Endothelial cell (in vitro differentiated cells): ENCODE measurements around the gene PPP1R12C. TPM values are rescaled to one million over a fixed set of nuclear protein-coding genes. Genes with fewer than 3 reads are reported as not detected.
A peak's percentile ranks its signal among the peaks of the same experiment; 100 is the strongest.

Source experiments
- DNase-seq: peaks from one replicate; pipeline ENCODE4 v3.0.0; 2021; ENCODE audit warnings: low spot score
- H3K27ac Mint-ChIP-seq: one replicate; pipeline ENCODE4 v1.8.0; 2021; ENCODE audit warnings: mixed read lengths, inconsistent platforms; ENCODE audit not compliant: unreplicated experiment
- H3K27me3 Mint-ChIP-seq: one replicate; pipeline ENCODE4 v1.8.0; 2021; ENCODE audit warnings: mild to moderate bottlenecking, moderate library complexity, mixed read lengths, inconsistent platforms; ENCODE audit not compliant: unreplicated experiment
- H3K36me3 Mint-ChIP-seq: one replicate; pipeline ENCODE4 v1.8.0; 2021; ENCODE audit warnings: mild to moderate bottlenecking, low read depth, mixed read lengths, inconsistent platforms; ENCODE audit not compliant: unreplicated experiment
- H3K4me1 Mint-ChIP-seq: one replicate; pipeline ENCODE4 v1.8.0; 2021; ENCODE audit warnings: mild to moderate bottlenecking, mixed read lengths, inconsistent platforms; ENCODE audit not compliant: unreplicated experiment
- H3K4me3 Mint-ChIP-seq: one replicate; pipeline ENCODE4 v1.8.0; 2021; ENCODE audit warnings: mild to moderate bottlenecking, mixed read lengths, inconsistent platforms; ENCODE audit not compliant: unreplicated experiment
- H3K9me3 Mint-ChIP-seq: one replicate; pipeline ENCODE4 v1.8.0; 2021; ENCODE audit warnings: mixed read lengths, inconsistent platforms; ENCODE audit not compliant: unreplicated experiment
- total RNA-seq: library from RNA; stranded (reverse); fragmentation: NEBNext Ultra II Directional; extraction: Animal tissue kit (Norgen Biotek cat#: 25700); gene quantifications from one replicate; pipeline ENCODE4 v1.2.1, GENCODE V29; 2021; ENCODE audit not compliant: unreplicated experiment
- TF ChIP-seq, protein P1 (sequence below): fragments of 200-600 bp; sonication (generic); IDR thresholded peaks from one replicate; pipeline ENCODE4 v1.5.0; 2021; ENCODE audit warnings: antibody characterized with exemption; ENCODE audit not compliant: unreplicated experiment

The PPP1R12C gene
- total RNA-seq, 1 donor from 2014 or later = 136 TPM

DNA sequence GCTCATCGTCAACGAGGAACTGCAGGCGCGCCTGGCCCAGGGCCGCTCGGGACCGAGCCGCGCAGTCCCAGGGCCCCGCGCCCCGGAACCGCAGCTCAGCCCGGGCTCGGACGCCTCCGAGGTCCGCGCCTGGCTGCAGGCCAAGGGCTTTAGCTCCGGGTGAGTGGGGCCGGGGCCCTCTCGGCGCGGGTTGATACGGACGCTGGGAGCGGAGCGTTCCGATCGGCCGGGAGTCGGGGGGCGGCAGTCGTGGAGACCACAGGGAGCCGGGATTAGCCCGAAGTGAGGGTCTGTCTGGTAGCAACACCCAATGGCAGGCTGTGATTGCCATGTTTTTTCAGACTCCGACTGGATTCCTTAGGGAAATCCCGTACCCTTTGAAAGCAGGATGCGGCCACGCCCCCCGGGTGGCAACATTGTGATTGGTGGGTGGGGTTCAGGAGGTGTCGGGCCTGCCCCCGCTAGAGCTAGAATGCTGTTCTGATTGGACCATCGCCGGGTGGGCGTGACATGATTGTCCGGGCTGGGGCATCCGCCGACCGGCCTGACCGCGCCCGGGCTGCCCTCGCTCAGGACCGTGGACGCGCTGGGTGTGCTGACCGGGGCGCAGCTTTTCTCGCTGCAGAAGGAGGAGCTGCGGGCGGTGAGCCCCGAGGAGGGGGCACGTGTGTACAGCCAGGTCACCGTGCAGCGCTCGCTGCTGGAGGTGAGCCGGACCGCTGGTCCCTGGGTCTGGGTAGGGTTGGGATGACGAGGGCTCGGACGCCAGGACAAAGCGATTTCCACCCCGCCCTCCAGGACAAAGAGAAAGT lies 30.5 kb downstream of the PPP1R12C start:
- Mint-ChIP-seq H3K9me3 (no peaks in the 10 kb centered on the region), H3K4me3 (peak overlapping the region; percentile 93), H3K4me1 (peaks cover 24% of the 10 kb centered on the region), H3K27me3 (peaks cover 44% of the 10 kb centered on the region), H3K27ac (peak overlapping the region; percentile 44), H3K36me3 (peaks cover 31% of the 10 kb centered on the region)
- DNase-seq = peak; percentile 96
- TF ChIP-seq, protein P1, sequence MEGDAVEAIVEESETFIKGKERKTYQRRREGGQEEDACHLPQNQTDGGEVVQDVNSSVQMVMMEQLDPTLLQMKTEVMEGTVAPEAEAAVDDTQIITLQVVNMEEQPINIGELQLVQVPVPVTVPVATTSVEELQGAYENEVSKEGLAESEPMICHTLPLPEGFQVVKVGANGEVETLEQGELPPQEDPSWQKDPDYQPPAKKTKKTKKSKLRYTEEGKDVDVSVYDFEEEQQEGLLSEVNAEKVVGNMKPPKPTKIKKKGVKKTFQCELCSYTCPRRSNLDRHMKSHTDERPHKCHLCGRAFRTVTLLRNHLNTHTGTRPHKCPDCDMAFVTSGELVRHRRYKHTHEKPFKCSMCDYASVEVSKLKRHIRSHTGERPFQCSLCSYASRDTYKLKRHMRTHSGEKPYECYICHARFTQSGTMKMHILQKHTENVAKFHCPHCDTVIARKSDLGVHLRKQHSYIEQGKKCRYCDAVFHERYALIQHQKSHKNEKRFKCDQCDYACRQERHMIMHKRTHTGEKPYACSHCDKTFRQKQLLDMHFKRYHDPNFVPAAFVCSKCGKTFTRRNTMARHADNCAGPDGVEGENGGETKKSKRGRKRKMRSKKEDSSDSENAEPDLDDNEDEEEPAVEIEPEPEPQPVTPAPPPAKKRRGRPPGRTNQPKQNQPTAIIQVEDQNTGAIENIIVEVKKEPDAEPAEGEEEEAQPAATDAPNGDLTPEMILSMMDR = no peak

DNA sequence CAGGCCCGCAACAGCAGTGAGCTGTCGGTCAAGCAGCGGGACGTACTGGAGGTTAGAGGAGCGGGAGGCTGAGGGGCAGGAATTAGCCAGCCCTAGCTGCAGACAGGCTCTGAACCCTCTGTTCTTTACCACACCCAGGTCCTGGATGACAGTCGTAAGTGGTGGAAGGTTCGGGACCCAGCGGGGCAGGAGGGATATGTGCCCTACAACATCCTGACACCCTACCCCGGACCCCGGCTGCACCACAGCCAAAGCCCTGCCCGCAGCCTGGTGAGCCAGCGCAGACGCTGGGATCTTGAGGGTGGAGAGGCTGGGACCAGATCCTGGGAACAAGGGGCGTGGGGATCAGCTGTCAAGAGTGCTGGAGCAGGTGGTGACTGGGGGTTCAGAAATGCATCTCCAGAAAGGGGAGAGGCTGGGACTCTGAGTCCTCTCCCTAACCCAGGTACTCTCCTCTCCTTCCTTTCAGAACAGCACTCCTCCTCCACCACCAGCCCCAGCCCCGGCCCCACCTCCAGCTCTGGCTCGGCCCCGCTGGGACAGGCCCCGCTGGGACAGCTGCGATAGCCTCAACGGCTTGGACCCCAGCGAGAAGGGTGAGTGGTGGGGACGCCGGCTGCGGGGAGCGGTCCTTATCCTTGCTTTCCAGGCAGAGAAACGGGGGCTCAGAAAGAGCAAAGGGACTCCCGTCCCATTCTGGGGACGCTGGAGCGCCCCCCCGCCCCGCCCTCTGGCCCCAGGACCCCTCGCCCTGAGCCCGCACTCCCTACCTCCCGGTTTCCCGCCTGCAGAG lies 31.3 kb downstream of the PPP1R12C start:
- Mint-ChIP-seq H3K9me3 (no peaks in the 10 kb centered on the region), H3K27me3 (peaks cover 46% of the 10 kb centered on the region), H3K27ac (no peak overlapping the region), H3K4me3 (peak overlapping the region; percentile 86), H3K4me1 (peaks cover 24% of the 10 kb centered on the region), H3K36me3 (peaks cover 31% of the 10 kb centered on the region)
- TF ChIP-seq, protein P1 = no peak
- no peak for DNase-seq

DNA sequence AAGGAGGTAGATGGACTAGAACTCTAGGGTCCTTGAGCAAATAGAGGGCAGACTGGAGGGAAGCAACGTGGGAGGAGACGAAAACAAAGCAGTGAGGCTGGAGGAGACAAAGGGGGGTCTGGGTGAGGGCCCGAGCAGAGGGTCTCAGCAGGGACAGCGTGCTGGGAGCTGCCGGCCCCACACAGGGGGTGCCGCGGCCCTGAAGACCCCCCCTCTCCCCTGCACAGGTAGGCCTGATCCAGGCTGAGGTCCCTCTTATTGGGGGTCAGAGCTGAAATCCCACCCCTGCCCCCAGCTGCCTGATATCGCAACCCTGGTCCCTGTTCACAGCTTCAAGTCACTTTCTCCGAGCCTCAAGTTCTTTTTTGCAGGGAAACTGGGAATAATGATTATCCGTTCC lies 33.0 kb downstream of the PPP1R12C start:
- no peak for DNase-seq
- H3K27me3 Mint-ChIP-seq = peaks cover 46% of the 10 kb centered on the region
- peak overlapping the region; percentile 13 for H3K27ac Mint-ChIP-seq
- peaks cover 27% of the 10 kb centered on the region for H3K4me1 Mint-ChIP-seq
- peak overlapping the region; percentile 56 for H3K4me3 Mint-ChIP-seq
- no peaks in the 10 kb centered on the region for H3K9me3 Mint-ChIP-seq
- H3K36me3 Mint-ChIP-seq = peaks cover 19% of the 10 kb centered on the region
- TF ChIP-seq, protein P1 = no peak

DNA sequence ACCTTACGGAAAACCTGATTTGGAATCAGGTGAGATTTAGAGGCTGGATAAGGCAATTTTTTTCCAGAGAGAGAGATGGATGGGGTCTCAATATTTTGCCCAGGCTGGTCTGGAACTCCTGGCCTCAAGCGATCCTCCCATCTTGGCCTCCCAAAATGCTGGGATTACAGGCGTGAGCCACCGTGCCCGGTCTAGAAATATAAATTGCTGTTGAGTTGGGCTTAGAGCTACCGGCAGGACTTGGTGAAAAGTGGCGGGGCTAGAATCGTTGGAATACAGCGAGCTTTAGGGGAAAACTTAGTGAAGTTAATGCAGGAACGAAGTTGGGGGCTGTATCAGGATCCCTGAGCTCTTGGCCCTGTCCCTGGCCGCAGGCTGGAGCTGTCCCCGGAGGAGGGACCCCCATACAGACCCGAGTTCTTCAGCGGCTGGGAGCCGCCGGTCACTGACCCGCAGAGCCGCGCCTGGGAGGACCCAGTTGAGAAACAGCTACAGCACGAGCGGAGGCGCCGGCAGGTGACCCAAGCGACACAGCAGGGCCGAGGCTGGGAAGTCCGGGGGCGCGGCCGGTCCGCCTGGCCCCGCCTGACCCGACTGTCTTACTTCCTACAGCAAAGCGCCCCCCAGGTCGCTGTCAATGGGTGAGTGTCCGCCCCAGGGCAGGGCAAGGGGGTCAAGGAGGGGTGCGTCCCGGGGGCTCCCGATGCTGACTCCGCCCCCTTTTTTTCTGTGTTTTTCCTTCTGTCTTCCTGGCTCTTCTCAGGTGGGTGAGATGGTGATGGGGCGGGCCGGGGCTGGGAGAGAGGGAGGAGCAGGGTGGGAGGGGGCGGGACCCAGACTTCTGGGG lies 34.2 kb downstream of the PPP1R12C start:
- Mint-ChIP-seq H3K27ac (no peak overlapping the region), H3K4me1 (peaks cover 21% of the 10 kb centered on the region), H3K4me3 (peak overlapping the region; percentile 51), H3K27me3 (peaks cover 47% of the 10 kb centered on the region), H3K9me3 (no peaks in the 10 kb centered on the region), H3K36me3 (peaks cover 15% of the 10 kb centered on the region)
- DNase-seq = no peak
- TF ChIP-seq, protein P1 = no peak
